Suppressor macrophage treated with lipopolysaccharide for 1 hour (primary cell): ENCODE data around the gene SLX4.
A peak's percentile ranks its signal among the peaks of the same experiment; 100 is the strongest.
"Not testable (repeated sequence)": the region's sequence is repeated elsewhere in the genome, so short reads cannot be mapped to it uniquely, and the experiment has no call there.

Source experiments
- DNase-seq, 3 donors: peaks; one replicate each; pipeline ENCODE4 v3.0.0-alpha.2; 2020 to 2022

Gene SLX4

DNA sequence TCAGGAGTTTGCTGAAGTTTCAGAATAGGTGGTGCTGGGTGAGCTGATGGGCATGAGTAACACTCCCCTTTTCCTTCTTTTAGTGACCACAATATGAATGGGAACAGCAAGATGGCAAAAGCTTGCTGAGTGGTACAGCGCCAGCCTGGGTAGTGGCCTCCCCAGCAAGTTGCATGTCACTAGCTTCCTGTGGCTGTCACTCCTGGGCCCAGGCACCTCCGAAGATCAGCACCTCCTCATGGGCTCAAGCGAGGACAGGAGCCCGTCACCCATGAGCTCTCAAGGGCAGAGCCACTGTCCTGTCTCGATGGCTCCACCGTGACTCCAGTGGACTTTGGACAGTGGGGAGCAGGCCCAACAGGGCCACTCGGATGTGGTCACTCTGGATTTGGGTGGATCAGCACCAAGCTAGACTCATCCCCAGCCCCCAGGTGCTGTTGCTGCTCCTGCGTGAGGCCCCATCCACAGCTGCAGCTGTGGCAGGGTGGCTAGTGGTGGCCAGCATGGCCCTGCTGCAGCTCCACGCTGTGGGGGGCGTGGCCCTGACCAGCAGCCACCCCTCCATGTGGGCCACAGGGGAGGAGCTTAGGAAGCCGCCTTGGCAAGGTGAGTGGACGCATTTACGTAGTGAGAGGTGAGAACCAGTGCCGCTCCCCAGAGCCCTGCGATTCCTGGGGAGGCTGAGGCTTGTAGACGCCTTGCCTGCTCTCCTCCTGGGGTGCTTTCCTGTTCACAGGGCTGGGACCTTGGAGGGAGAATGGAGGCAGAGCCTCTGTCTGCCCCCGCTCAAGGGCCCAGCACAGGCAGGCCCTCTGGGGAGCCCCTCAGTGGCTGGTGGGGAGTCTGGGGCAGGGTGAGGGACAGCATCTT is 29.5 kb upstream of the SLX4 start:
- DNase-seq = no peak

GRCh38 chr16:3640207-3640606 is 28.8 kb upstream of the SLX4 start:
- no peak for DNase-seq

- DNase-seq = no peak
Observed at GRCh38 chr16:3638916-3639644, 27.7 kb upstream of the SLX4 start.

- peak; percentile 45 to 51 (median 46) for DNase-seq
Observed at GRCh38 chr16:3637371-3637923, 26.0 kb upstream of the SLX4 start.

GRCh38 chr16:3625911-3626732 is 14.7 kb upstream of the SLX4 start:
- DNase-seq = peak; percentile 24 to 63 (median 56)

GRCh38 chr16:3625331-3625730 is 13.9 kb upstream of the SLX4 start:
- no peak for DNase-seq

DNA sequence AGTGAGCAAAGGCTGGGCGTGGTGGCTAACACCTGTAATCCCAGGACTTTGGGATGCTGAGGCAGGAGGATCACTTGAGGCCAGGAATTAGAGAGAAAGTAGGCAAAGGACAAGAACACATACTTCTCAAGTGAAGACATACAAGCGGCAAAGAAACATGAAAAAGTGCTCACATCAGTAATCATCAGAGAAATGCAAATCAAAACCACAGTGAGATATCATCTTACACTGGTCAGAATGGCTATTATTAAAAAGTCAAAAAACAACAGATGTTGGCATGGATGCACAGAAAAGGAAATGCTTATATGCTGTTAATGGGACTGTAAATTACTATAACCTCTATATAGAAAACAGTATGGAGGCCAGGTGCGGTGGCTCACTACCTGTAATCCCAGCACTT is 12.2 kb upstream of the SLX4 start:
- DNase-seq = no peak

DNA sequence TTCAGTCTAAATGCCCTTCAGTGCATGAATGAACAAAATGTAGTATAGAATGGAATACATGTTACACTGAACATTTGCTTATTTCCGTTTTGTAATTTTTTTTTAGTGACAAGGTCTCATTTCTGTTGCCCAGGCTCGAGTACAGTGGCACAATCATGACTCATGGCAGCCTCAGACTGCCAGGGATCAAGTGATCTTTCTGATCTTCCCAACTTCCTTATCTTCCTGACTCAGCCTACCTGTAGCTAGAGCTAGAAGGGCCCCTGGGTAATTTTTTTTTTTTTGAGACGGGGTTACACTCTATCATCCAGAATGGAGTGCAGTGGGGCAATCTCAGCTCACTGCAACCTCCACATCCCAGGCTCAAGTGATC is 7.3 kb upstream of the SLX4 start:
- peak; percentile 66 to 75 (median 71) for DNase-seq

GRCh38 chr16:3612510-3613466 is 1.4 kb upstream of the SLX4 start:
- DNase-seq = no peak

DNA sequence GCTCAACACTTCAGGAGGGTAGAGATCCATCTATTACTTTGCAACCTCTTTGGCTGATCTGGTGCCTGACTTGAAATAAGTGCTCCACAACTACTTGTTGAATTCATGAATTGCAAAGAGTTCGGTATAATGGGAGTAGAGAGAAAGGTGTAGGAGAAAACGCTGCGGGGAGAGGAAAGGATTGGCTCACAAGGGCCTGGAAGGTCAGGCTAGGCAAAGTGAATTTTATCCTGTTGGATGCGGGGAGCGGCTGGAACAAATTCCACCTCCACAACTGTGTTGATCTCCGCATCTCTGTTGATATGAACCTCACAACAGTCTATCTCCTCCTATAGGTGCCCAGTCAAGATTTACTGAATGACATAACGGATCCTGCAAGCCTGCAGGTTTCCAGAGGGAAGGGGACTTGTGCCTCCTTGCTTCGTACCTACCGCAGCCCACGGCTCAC is 684 bp downstream of the SLX4 start:
- peak in 2 of 3 donors; percentile 6 to 30 for DNase-seq

DNA sequence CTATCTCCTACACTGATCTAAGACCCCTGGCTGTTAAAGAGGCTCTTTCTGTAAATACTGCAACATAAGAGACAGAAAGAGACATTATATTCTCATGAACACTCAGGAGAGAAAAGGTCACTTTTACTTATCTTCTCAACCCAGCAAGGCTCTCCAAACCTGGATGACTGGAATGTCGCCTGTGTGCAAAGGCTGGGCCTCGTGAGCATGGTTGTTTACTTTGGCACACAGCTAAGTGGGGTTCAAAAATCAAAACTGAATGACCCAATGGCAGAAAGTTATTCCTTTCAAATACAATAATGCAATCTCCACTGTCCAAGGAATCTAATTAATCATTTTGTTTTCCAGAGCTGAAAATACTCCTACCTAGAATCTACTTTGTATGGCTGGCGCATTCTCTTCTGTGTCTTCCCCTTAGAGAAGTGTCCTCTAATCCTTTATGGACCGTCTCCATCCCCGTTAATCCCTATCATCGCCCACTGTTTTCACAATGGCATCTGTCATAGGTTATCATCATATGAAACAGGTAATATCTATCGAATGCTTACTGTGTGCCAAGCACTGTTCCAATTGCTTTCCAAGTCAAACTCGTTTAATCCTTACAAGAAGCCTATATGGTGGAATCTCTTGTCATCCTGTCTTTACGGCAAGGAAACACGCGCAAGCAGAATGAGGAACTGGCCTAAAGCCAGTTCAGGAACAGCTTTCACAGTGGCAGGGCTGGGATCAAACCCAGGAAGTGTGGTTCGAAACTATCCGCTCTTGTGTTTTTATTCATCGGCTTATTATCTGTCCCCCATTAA is 1.3 kb downstream of the SLX4 start:
- DNase-seq = peak; percentile 57 to 61 (median 60)

DNA sequence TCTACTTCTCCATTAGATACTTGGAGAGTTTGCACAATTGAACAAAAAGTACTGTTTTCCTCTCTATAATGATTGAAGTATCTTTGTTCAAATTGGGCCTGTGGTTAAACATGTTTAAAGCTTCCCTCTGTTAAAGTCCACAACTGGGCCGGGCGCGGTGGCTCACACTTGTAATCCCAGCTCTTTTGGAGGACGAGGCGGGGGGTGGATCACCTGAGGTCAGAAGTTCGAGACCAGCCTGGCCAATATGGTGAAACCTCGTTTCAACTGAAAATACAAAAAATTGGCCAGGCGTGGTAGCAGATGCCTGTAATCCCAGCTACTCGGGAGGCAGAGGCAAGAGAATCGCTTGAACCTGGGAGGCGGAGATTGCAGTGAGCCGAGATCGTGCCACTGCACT is 2.4 kb downstream of the SLX4 start:
- DNase-seq = not testable (repeated sequence)

DNA sequence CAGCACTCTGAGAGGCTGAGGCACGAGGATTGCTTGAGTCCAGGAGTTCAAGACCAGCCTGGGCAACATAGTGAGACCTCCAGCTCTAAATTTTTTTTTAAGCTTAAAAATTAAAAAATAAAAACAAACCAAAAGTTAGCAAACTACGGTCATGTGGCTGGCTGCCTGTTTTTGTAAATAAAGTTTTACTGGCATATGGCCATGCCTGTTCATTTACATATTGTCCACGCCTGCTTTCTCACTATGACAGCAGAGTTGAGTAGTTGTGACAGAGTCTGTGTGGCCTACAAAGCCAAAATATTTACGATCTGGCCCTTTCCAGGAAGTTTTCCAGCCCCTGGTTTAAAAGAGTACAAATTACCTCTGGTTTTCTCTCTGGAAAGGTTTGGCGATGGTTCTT is 3.3 kb downstream of the SLX4 start:
- no peak for DNase-seq

DNA sequence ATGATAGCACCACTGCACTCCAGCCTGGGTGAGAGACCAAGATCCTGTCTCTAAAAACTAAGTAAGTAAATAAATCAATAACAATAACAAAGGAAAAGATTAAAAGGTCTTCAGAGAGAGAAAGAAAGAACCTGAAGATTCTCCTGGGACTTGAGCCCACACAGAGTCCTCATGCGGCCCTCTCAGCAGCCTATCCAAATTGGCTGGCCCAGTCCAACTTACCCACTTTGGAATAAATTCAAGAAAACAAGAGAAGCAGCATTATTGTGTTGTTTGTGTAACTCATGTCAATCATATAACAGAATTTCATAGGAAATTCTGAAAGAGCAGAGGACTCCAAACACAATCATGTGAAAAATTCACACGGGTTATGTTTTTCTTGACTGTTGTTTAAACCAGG is 3.8 kb downstream of the SLX4 start:
- DNase-seq = no peak

- DNase-seq = no peak
Observed at GRCh38 chr16:3607161-3607560, 4.2 kb downstream of the SLX4 start.

- DNase-seq = no peak
Observed at GRCh38 chr16:3606441-3606840, 5.0 kb downstream of the SLX4 start.

- no peak for DNase-seq
Observed at GRCh38 chr16:3602320-3602653, 9.1 kb downstream of the SLX4 start.

DNA sequence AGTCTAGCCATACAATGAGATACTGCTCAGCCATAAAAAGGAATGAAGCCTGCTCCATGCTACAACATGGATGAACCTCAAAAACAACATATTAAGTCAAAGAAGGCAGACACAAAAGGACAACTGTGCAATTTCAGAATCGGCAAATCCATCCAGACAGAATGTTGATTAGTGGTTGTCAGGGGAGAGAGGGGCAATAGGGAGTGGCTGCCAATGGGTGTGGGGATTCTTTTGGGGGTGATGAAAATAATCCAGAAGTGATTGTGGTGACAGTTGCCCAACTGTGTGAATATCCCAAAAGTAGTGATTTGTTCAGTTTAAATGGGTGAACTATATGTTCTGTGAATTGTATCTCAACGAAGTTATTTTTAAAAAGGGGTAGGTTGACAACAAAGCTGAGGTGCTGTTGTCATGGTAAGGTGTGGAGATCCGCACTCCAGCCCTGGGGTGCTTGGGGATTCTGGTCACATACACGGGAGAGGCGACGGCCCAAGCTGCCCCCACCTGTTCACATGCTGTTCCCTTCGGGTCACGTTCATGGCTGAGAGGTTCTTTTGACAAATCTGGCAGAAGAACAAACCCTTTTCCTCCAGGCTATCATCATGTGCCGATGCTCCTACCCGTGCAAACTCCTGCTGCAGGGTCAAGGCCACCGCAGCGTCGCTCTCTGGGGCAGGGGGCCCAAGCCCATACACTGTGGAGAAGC is 9.6 kb downstream of the SLX4 start:
- DNase-seq = no peak

DNA sequence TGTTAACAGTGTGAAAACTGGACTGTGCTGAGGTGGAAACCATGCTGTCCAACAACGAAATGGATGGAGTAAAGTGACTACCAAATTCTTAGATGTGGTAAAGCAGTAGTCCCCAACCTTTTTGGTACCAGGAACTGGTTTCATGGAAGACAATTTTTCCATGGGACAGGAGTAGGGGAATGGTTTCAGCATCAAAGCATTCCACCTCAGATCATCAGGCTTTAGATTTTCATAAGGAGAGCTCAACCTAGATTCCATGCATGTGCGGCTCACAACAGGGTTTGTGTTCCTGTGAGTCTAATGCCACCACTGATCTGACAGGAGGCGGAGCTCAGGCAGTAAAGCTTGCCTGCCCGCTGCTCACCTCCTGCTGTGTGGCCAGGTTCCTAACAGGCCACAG is 11.5 kb downstream of the SLX4 start:
- DNase-seq = no peak

DNA sequence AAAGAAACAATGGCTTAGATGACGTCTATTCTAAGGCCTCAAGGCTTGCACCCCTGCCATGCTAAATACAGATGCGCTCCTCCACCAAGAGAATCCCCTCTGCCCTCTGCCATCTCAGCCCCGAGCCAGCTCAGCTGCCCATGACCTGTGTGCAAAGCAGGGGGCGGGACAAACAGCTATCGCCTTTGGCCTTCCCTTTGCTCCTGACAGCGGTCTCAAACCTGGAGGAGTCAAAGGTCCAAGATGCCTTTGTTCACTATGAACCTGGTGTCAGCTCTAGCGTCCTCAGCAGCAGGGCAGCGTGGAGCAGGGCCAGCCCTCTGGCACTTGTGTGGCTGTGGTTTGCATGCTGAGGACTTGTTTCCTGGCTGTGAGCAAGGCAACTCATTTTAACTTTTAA is 12.3 kb downstream of the SLX4 start:
- DNase-seq = no peak
